ENCODE data around the gene TFIP11.

DNA sequence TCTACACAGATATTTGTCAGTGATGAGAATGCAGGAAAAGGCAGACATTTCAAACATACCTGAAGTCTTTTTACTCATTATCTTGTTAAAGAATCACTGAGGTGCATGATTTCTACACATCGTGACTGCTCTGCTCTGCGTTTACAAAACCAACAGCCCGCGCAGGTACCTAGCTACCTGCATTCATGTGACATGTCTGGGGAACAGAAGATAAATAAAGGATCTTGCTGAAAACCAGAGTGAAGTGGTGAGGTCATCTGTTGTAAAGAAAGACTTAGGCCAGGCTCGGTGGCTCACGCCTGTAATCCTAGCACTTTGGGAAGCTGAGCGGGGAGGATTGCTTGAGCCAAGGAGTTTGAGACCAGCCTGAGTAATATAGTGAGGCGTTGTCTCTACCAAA is 67.5 kb downstream of the TFIP11 start:
- TF ChIP-seq, protein P1, sequence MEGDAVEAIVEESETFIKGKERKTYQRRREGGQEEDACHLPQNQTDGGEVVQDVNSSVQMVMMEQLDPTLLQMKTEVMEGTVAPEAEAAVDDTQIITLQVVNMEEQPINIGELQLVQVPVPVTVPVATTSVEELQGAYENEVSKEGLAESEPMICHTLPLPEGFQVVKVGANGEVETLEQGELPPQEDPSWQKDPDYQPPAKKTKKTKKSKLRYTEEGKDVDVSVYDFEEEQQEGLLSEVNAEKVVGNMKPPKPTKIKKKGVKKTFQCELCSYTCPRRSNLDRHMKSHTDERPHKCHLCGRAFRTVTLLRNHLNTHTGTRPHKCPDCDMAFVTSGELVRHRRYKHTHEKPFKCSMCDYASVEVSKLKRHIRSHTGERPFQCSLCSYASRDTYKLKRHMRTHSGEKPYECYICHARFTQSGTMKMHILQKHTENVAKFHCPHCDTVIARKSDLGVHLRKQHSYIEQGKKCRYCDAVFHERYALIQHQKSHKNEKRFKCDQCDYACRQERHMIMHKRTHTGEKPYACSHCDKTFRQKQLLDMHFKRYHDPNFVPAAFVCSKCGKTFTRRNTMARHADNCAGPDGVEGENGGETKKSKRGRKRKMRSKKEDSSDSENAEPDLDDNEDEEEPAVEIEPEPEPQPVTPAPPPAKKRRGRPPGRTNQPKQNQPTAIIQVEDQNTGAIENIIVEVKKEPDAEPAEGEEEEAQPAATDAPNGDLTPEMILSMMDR (IDR thresholded peaks at IDR 0.05): no peak
- no peak for TF ChIP-seq EZH2 (IDR thresholded peaks at IDR 0.05)
